Activated gamma-delta T cell (primary cell): ENCODE measurements around the gene MYO16.
"Not testable (repeated sequence)": the region's sequence is repeated elsewhere in the genome, so short reads cannot be mapped to it uniquely, and the experiment has no call there.

Source experiments
- DNase-seq: peaks from one replicate; lab custom pipeline; 2025; lab: John Stamatoyannopoulos, UW

The MYO16 gene

GRCh38 chr13:108895220-108895704, 265.9 kb downstream of the MYO16 start:
- no peak for DNase-seq

DNA sequence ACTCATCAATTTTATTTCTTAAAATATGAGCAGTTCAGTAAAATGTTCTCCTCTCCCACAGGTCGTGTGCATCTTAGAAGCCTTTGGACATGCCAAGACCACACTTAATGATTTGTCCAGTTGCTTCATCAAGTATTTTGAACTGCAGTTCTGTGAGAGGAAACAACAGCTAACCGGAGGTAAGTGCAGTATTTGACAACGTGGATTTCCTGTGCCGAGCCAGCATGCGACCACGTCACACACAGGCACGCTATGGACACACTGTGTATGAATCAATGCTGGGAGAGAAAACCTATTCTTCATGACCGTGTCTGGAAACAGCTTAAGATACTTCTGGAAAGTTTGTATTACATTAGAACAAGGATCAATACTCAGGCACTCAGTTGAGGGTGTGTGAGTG, 268.5 kb downstream of the MYO16 start:
- DNase-seq: no peak

- no peak for DNase-seq
These were observed 273.2 kb downstream of the MYO16 start for GRCh38 chr13:108902405-108903155.

DNA sequence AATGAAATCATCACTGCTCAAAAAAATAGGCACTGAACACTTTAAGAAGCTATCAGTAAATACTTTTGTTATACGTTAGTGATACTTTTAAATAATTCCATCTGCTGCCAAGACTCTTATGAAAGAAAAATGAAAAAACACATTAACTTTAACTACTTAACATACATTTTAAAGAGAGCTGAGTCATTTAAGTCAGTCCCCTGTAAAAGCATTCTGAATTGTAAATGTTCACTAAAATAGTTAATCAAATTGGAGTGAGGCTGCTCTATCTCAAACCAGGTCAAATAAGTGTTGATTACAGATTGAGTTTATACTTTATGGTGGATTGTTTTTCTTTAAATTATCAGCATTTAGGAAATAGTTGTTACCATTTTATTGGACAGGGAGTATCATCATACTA, 274.2 kb downstream of the MYO16 start:
- DNase-seq: no peak

DNA sequence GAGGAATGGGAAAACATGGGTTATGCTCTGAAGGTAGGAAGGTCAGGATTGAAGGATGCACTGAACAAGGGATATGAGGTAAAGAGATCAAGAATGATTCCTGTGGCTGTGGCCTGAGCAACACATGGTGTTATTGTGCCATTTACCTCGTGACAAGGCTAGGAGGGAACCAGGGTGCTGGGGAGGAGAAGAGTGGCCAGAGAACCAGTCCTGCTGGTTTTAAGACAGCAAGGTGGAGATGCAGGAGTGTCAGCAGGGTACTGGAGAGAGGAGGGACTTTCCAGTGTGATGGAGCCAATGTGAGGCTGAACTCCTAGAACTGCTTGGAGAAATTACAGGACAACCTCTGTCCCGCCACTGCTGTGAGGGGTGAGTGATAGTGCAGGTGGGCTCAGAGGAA, 282.4 kb downstream of the MYO16 start:
- no peak for DNase-seq

DNA sequence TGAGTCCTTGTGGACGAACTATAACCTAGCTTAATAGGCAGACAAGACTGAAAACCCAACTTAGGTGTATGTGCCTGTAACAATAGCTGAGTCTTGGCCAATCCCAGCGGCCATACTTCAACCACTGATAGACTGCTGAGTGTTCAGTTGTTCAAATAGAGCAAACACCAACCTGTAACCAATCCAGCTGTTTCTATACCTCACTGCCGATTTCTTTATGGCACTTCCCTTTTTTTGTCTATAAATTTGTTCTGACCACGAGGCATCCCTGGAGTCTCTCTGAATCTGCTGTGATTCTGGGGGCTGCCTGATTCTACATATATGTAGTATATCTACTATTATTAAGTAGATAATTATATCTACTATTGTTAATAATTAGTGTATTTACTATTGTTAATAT, 284.3 kb downstream of the MYO16 start:
- DNase-seq: not testable (repeated sequence)

DNA sequence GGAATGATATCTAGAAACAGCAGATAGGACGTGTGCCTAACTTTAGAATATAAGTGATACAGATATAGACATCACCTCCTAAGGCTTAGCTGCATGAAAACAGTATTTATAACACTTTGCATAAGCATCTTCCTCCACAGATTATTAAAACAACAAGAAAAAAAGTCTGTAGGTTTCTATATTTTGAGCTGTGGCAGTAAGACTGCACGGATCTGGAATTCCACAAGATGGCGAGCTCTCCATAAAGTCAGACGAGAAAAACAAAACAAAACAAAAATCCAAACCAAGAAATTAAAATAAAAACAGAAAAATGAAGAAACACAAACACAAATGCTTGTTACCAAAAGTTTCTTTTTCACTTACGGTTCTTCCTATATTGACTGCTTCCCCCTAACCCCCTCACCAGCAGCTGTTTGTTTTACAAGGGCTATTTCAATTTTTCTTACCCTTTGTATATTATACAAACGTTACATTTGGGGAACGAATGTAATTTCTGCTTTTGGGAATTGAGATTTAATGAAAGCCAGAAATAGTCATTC, 285.8 kb downstream of the MYO16 start:
- DNase-seq: no peak

DNA sequence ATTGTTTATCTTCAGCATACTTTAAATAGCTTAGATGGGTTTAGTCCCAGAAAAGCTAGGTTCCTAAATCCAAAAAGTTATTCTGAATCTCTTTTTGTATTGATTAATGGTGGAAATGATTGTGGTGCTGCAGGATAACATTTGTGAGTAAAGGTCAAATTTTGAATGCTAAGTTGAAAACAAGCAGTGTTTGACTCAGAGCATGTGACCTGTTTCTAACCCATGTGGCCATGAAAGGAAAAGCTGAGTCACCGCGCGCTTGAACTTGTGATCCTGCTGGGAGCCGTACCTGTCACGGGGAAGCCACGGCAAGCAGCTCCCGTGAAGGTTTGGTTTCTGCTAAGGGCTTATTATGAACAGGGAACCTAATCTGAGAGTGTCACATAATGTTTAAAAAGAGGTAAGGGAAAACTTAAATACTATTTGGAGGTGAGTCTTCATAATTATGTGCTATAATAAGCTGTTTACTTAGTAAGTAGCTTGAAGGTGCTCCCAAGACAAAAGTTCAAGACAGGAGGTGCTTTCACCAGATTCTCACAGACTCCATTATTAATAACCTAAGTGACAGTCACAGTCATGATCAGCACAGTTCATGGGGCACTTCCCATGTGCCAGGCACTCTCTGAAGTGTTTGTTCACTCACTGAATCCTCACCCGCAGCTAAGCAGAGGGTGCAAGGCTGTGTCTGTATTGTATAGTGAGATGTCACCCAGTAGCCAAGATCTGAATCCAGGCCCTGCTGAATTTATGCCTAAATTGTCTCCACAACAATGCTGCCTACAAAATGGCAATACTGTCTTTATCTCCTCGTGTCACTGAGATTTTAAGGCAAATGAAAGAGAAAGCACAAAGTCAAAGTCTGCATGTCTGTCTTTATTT, 286.5 kb downstream of the MYO16 start:
- DNase-seq: no peak

- no peak for DNase-seq
These were observed 288.2 kb downstream of the MYO16 start for GRCh38 chr13:108917581-108917980.

- DNase-seq: no peak
These were observed 289.9 kb downstream of the MYO16 start for GRCh38 chr13:108919036-108919907.

- no peak for DNase-seq
These were observed 290.7 kb downstream of the MYO16 start for GRCh38 chr13:108920137-108920536.

DNA sequence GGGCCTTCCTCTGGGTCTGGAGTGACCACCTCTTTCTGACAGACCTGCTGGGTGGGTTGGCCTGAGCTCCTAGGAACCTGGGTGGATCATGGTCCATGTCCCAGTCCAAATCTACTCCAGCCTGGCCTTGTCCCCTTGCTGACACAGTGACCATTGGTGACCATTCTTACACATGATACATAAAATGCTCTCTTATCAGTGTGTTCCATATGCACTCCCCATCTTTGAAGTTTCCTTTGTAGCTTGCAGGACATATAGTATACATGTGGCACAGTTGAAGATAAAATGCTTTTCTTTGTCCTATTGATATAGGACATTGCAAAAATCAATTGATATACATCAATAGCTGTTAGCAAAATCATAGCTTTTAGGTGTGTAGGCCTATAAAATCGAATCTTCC, 291.8 kb downstream of the MYO16 start:
- DNase-seq: no peak

DNA sequence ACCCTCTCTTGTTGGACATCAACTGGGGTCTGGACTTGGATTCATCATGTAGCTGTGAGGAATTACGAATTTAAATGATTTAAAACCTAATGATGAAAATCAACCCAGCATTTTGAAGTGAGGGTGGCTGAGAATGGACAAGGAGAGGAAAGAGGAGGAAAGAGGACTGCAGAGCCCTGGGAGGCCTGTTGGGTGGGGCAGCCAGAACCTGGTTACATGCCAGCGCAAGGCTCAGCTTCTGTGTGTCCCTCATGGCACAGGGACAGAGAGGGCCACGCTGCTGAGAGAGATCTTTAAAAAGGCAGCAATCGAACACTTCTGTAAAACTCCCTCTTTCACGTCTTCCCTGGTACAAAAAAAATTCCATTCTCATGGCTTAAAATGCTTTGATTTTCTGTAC, 292.7 kb downstream of the MYO16 start:
- DNase-seq: no peak

DNA sequence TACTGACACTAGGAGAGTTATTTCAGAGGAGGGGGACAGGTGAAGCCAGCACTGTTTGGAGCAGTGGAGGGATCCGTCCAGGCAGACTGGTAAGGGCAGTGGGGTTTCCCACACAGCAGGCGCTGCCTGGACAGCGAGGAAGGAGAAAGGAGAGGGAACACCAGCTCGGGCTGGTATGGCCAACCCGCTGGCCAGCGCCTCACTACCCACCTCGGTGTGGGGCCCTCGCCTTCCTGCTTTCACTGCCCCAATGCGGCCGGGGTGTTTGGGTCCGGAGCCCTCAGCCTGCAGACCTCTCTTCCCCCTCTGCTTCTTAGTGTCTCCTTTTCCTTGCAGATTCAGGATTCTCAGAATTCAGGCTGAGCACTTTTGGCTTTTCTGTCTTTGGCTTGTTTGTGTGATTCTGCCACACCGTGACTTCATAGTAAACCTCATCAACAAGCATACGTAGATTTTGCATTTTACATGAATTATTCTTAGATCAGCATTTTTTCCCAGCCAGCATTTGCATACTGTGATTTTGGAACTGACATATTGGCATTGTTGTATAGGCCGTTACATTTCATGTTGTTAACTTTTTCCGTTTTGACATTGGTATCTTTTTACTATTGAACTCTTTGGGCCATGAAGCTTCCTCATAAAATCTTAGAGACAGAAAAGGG, 294.1 kb downstream of the MYO16 start:
- DNase-seq: no peak

DNA sequence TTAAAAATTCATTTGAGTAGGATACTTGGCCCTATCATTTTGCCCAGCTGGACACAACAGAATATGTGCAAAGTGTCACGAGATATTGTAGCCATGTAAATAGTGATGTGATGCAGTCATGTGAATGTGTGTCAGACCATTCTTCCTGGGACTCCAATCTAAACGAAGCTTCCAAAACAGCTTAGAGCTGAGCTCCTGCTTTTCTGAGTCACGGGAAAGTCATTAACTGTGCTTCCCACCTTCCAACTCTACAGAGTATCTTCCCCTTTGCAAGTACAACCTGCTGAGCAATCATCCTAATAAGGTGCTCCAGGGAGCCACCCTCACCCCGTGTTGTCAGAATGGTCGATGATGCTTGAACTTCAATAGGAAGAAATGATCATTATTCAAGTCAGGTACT, 294.7 kb downstream of the MYO16 start:
- DNase-seq: no peak

DNA sequence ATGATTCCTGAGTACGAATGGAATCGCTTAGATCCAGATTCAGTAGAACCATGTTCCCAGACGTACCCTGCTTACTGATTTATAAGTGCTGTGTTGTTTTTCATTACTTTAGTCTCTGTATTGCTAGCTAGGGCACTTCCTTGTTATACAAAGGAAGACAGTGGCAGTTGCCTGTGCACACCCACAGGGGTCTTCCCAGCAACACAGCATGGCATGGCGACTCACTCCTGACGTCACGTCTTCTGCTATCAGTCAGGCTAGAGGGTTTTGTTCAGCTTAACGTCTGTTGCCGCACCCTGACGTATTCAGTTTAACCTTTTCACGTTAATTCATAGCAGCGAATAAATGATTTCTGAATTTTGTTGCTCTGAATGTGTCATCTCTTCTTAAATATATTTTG, 295.1 kb downstream of the MYO16 start:
- no peak for DNase-seq

- no peak for DNase-seq
These were observed 295.7 kb downstream of the MYO16 start for GRCh38 chr13:108925070-108925469.

GRCh38 chr13:108926862-108927261, 297.5 kb downstream of the MYO16 start:
- no peak for DNase-seq

GRCh38 chr13:108927615-108928014, 298.2 kb downstream of the MYO16 start:
- DNase-seq: no peak

- no peak for DNase-seq
These were observed 300.3 kb downstream of the MYO16 start for GRCh38 chr13:108929532-108930206.

GRCh38 chr13:108932196-108932595, 302.8 kb downstream of the MYO16 start:
- no peak for DNase-seq
